ENCODE results near the gene FPGT. TPM values are rescaled to one million over a fixed set of nuclear protein-coding genes. Genes with fewer than 3 reads are reported as not detected.
"Not testable (repeated sequence)": the region's sequence is repeated elsewhere in the genome, so short reads cannot be mapped to it uniquely, and the experiment has no call there.

FPGT gene
- total RNA-seq, 1 donor from 2014 or later, result 7.1 TPM

DNA sequence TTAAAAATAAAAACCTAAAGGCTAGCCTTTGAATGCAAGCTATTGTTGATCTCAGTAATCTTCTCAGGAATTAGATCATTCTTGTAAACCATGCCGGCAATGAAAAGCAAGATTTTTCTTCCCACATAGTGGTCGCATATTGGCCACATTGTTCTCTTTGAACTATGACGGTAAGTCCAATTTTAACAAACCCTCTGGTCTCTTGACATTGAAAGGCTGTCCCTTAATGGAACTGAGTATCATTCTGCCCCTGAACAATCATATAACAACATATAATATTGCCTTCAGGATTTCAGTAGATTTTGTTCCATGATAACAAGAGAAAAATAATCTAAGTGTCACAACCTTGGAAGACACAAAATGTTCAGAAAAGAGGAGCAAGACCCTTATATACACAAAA is 38.4 kb downstream of the FPGT start:
- H3K4me3 ChIP-seq, result no peak overlapping the region
- H3K36me3 ChIP-seq, result no peaks in the 10 kb centered on the region
- no peaks in the 10 kb centered on the region for H3K4me1 ChIP-seq
- intact Hi-C loops (cut with DNase I), result no loop called here
- H3K27ac ChIP-seq, result no peak overlapping the region
- TF ChIP-seq POLR2AphosphoS5 (IDR thresholded peaks at IDR 0.05; ENCODE audit: insufficient read depth in 1 of 2, low read depth in 1 of 2) (no peak), POLR2A (IDR thresholded peaks at IDR 0.05) (no peak)
- TF ChIP-seq, protein P1, sequence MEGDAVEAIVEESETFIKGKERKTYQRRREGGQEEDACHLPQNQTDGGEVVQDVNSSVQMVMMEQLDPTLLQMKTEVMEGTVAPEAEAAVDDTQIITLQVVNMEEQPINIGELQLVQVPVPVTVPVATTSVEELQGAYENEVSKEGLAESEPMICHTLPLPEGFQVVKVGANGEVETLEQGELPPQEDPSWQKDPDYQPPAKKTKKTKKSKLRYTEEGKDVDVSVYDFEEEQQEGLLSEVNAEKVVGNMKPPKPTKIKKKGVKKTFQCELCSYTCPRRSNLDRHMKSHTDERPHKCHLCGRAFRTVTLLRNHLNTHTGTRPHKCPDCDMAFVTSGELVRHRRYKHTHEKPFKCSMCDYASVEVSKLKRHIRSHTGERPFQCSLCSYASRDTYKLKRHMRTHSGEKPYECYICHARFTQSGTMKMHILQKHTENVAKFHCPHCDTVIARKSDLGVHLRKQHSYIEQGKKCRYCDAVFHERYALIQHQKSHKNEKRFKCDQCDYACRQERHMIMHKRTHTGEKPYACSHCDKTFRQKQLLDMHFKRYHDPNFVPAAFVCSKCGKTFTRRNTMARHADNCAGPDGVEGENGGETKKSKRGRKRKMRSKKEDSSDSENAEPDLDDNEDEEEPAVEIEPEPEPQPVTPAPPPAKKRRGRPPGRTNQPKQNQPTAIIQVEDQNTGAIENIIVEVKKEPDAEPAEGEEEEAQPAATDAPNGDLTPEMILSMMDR (IDR thresholded peaks at IDR 0.05), result no peak
- DNase-seq (ENCODE audit: extremely low spot score in 2 of 2), result no peak
- H3K9me3 ChIP-seq, result no peaks in the 10 kb centered on the region
- H3K27me3 ChIP-seq, result no peaks in the 10 kb centered on the region

DNA sequence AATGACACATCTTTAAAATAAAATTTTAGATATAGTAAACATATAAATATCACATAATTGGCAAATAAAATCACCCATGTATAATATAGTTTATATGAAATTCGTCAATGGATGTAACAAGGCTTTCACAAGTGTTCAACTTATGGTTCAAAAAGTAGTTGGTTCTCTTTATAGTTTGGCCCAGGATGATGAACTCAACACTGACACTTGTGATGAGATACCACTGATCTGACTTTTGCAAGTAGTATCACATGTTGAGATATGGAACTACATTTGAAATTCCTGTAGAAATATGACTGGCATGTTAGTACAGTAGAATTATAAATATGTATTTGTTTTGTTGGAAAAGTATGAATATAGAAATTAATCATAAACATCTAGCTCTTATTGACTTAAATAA is 39.0 kb downstream of the FPGT start:
- DNase-seq (ENCODE audit: extremely low spot score in 2 of 2), result no peak
- H3K4me1 ChIP-seq, result no peaks in the 10 kb centered on the region
- no peaks in the 10 kb centered on the region for H3K9me3 ChIP-seq
- intact Hi-C loops (cut with DNase I), result no loop called here
- no peak overlapping the region for H3K27ac ChIP-seq
- H3K4me3 ChIP-seq, result no peak overlapping the region
- H3K36me3 ChIP-seq, result no peaks in the 10 kb centered on the region
- no peak for TF ChIP-seq POLR2A (IDR thresholded peaks at IDR 0.05)
- TF ChIP-seq POLR2AphosphoS5 (IDR thresholded peaks at IDR 0.05; ENCODE audit: insufficient read depth in 1 of 2, low read depth in 1 of 2), result no peak
- H3K27me3 ChIP-seq, result no peaks in the 10 kb centered on the region

DNA sequence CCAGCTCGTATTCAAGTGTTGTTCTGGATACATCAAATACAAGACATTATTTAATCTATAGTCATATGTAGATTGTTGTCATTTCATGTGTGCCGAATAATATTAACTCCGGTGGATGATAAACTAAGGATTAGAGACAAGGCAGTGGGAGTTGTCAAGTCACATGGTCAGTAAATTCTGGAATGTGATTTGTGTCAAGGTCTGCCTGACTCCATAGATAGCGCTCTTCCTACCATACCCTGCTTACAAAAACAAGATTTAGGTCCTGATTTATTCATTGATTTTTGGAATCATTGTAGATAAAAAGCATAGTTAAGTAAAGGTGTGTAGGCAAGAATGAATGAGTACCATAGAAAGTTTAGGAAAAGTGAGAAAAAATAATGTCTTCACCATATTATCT is 39.7 kb downstream of the FPGT start:
- DNase-seq (ENCODE audit: extremely low spot score in 2 of 2), result no peak
- no peaks in the 10 kb centered on the region for H3K36me3 ChIP-seq
- no peak overlapping the region for H3K27ac ChIP-seq
- H3K27me3 ChIP-seq, result no peaks in the 10 kb centered on the region
- TF ChIP-seq POLR2AphosphoS5 (IDR thresholded peaks at IDR 0.05; ENCODE audit: insufficient read depth in 1 of 2, low read depth in 1 of 2), result no peak
- intact Hi-C loops (cut with DNase I), result no loop called here
- no peaks in the 10 kb centered on the region for H3K9me3 ChIP-seq
- H3K4me3 ChIP-seq, result no peak overlapping the region
- H3K4me1 ChIP-seq, result no peaks in the 10 kb centered on the region

DNA sequence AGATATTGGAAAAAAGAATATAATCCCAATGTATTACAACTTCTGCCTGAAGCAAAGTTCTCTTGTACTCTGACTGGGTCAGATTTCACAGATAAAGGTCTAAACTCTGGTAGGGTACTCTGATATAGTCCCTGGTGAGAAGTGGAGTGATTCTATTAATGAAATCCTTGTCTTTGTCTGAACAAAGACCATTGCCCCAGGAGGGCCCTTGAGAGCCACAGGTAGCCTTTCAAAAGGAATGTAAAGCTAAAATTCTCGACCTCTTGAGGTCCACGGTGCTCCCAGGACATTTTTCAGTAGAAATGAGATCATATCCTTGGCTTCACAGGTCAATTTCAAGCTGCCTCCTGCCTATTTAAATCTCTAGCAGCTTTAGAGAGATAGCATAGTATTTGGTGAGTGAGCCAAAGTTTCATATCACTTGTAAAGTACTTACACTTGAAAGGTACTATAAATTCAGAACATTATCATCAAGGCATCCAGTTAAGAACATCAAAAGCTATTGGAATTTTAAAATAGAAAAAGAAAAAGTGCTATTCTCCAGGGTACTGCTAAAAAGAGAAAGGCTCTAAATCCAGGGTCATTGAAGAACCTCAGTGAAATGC is 47.2 kb downstream of the FPGT start:
- no peak overlapping the region for H3K4me3 ChIP-seq

DNA sequence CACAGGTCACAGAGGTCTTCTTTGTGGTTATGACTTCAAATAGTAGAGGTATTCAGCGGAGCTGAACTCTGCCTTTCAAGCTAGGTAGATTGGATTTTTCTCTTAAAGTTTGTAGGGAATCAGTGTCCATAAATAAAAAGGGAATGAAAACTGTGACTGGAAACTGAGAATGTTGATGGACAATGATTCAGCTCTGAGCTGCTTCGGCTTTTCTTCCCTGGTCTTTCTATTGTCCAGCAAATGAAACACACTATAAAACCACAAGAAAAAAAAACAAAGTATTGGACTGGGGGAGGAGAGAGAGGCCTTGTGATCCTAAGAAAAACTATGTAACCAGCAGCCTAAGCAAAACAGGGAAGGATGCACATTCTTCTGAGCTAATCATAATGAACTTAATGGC is 48.3 kb downstream of the FPGT start:
- TF ChIP-seq POLR2A (IDR thresholded peaks at IDR 0.05), result no peak
- TF ChIP-seq POLR2AphosphoS5 (IDR thresholded peaks at IDR 0.05; ENCODE audit: insufficient read depth in 1 of 2, low read depth in 1 of 2), result no peak
- TF ChIP-seq, protein P1 (IDR thresholded peaks at IDR 0.05), result no peak
- Histone ChIP-seq H3K9me3 (no peaks in the 10 kb centered on the region), H3K36me3 (no peaks in the 10 kb centered on the region), H3K4me3 (no peak overlapping the region), H3K4me1 (no peaks in the 10 kb centered on the region), H3K27ac (no peak overlapping the region), H3K27me3 (no peaks in the 10 kb centered on the region)
- intact Hi-C loops (cut with DNase I), result no loop called here
- no peak for DNase-seq (ENCODE audit: extremely low spot score in 2 of 2)

More for the DNA sequence above, 47.2 kb downstream of the FPGT start:
- no peak overlapping the region for H3K27ac ChIP-seq
- TF ChIP-seq, protein P1 (IDR thresholded peaks at IDR 0.05), result no peak
- H3K27me3 ChIP-seq, result no peaks in the 10 kb centered on the region
- H3K9me3 ChIP-seq, result no peaks in the 10 kb centered on the region
- intact Hi-C loops (cut with DNase I), result no loop called here
- no peaks in the 10 kb centered on the region for H3K4me1 ChIP-seq
- no peak for DNase-seq (ENCODE audit: extremely low spot score in 2 of 2)
- no peaks in the 10 kb centered on the region for H3K36me3 ChIP-seq

DNA sequence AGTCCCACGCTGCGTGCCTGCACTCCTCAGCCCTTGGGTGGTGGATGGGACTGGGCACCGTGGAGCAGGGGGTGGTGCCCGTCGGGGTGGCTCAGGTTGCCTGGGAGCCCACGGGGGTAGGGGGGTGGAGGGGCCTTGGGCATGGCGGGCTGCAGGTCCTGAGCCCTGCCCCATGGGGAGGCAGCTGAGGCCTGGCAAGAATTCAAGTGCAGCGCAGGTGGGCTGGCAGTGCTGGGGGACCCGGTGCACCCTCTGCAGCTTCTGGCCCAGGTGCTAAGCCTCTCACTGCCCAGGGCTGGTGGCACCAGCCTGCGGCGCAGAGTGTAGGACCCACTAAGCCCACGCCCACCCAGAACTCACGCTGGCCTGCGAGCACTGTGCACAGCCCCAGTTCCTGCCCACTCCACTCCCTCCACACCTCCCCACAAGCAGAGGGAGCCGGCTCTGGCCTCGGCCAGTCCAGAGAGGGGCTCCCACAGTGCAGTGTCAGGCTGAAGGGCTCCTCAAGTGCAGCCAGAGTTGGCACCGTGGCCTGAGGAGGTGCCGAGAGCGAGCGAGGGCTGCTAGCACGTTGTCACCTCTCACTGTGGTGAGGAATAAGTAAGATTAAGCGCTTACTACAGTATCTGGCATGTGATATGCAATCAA is 50.0 kb downstream of the FPGT start:
- H3K27ac ChIP-seq, result no peak overlapping the region
- no peak overlapping the region for H3K4me3 ChIP-seq
- no peaks in the 10 kb centered on the region for H3K9me3 ChIP-seq
- H3K36me3 ChIP-seq, result no peaks in the 10 kb centered on the region
- no peaks in the 10 kb centered on the region for H3K27me3 ChIP-seq
- TF ChIP-seq, protein P1 (IDR thresholded peaks at IDR 0.05), result no peak
- TF ChIP-seq POLR2A (IDR thresholded peaks at IDR 0.05), result no peak
- TF ChIP-seq POLR2AphosphoS5 (IDR thresholded peaks at IDR 0.05; ENCODE audit: insufficient read depth in 1 of 2, low read depth in 1 of 2), result no peak
- no peaks in the 10 kb centered on the region for H3K4me1 ChIP-seq
- intact Hi-C loops (cut with DNase I), result no loop called here
- no peak for DNase-seq (ENCODE audit: extremely low spot score in 2 of 2)

DNA sequence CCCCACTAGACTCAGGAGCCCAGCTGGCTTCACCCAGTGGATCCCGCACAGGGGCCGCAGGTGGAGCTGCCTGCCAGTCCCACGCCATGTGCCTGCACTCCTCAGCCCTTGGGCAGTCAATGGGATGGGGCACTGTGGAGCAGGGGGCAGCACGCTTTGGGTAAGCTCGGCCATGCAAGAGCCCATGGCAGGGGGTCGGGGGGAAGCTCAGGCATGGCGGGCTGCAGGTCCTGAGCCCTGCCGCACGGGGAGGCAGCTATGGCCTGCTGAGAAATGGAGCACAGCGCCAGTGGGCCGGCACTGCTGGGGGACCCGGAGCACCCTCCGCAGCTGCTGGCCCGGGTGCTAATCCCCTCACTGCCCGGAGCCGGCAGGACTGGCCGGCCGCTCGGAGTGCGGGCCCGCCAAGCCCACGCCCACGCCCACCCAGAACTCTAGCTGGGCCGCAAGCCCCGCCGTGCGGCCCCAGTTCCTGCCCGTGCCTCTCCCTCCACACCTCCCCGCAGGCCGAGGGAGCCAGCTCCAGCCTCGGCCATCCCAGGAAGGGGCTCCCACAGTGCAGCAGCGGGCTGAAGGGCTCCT is 55.3 kb downstream of the FPGT start:
- H3K4me1 ChIP-seq; H3K27me3 ChIP-seq; H3K9me3 ChIP-seq; H3K27ac ChIP-seq; H3K4me3 ChIP-seq; intact Hi-C loops (cut with DNase I); DNase-seq (ENCODE audit: extremely low spot score in 2 of 2); H3K36me3 ChIP-seq: not testable (repeated sequence)
